ENCODE results near the gene C8G.

Gene C8G

DNA sequence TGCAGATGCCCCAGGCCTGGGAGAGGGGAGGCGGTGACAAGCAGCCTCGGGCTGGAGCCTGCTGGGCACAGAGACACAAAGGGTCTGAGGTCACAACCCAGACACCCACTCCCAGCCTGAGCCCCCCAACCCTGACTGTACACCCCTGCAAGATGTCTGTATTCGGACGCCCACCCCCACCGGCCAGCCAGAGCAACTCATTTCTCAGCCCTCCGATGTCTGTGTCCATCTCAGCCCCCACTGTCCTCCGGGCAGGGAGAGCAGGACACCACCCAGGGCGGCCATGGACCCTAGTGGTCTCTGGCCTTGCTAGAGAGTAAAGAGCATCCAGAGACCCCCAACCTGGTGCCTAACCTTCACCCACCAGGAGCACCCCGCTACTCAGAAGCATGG lies 10.9 kb downstream of the C8G start:
- no peak for DNase-seq

DNA sequence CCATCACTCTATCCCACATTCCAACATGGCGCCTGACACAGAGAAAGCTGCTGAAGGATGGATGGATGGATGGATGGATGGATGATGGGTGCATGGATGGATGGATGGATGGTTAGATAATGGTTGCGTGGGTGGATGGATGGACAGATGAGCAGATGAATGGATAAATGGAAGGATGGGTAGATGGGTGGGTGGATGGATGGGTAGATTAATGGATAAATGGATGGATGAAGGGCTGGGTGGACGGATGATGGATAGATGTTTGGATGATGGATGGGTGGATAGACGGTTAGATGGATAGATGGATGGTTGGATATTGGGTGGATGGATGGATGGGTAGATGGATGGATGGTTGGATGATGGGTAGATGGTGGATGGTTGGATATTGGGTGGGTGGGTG lies 11.6 kb downstream of the C8G start:
- no peak for DNase-seq

DNA sequence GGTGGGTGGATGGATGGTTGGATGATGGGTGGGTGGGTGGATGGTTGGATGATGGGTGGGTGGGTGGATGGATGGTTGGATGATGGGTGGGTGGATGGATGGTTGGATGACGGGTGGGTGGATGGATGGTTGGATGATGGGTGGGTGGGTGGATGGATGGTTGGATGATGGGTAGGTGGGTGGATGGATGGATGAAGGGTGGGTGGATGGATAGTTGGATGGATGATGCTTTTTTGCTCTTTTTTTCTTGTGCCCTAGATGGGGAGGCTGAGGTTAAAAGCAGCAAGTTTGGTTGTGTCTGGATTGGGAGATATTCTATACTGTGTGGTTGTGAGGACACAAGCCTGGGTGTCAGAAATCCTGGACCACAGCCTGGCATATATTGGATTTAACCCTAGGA lies 12.4 kb downstream of the C8G start:
- no peak for DNase-seq

DNA sequence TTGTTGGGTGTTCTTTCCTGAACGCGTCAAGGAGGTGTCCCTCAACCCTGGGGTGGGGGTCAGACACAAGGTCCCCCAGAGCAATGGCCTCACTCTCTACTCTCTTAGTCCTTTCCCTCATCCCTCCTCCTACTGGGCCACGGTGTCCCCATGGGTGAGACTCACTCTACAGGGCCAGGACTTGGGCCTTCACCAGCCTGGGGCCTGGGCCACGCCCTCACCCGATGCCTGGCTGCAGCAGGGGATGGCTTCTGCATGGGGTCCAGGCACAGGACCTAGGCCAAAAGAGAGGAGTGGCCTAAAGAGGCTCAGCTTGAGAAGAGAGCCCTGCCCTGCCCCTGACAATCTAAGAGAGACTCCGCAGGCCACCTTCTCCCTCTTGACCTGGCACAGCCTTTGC lies 12.9 kb downstream of the C8G start:
- DNase-seq = no peak

DNA sequence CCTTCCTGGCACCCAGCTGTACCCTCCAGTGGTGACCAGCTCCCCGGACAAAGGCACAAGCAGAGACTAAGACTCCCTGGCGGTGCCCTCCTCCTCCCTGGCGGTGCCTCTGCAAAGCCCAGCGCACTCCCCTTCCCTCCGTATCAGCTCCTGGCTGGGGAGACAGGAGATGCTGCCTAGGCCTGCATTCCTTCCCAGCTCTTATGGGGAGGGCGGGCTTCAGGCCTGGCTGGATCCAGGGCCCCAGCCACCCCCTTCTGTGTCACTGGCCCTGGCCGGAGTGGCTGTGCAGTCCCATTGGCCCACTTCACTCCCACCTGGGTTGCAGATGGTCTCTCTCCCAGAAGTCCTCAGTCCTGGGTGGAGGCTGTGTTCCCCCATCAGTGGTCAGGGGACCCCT lies 13.4 kb downstream of the C8G start:
- no peak for DNase-seq

DNA sequence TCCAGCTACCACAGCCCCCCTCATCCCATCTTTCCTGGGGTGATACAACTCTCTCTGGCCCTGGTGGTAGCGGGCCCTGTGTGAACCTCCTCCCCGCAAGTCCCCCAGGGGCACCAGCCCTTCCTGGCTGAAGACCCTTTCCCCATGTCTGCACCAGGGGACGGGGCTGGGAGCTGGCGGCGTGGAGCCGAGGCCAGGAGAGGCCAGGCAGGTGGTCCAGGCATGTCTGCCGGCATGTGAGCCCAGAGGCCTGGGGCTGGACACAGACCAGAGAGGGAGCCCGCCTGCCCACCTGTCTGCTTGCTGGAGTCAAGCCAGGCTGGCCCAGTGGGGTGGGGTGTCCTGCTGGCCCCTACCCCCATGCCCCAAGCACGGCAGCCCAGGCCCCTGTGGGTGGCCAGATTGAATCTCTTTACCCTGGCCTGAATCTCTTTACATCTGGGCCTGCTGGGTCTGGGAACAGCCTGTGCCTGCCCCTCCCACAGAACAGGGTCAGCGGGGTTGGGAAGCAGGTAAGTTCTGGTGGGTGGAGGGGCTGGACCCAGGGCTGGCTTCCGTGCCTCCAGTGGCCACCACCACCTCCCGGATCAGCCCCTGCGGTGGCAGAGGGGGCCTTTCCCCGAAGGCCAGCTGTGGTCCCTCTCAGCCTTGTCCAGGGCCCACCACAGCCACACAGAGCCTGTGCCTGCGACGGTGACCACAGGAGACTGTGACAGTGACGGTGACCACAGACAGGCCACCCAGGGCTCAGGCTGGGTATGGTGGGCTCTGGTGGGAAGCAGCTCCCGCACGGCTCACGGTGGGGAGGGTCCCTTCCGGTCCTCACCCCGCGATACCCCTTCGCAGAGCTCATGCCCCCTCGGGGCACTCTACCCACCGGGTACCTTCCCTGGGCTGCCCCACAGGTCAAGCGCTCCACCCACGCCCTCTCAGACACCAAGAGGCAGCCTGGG lies 14.1 kb downstream of the C8G start:
- no peak for DNase-seq

DNA sequence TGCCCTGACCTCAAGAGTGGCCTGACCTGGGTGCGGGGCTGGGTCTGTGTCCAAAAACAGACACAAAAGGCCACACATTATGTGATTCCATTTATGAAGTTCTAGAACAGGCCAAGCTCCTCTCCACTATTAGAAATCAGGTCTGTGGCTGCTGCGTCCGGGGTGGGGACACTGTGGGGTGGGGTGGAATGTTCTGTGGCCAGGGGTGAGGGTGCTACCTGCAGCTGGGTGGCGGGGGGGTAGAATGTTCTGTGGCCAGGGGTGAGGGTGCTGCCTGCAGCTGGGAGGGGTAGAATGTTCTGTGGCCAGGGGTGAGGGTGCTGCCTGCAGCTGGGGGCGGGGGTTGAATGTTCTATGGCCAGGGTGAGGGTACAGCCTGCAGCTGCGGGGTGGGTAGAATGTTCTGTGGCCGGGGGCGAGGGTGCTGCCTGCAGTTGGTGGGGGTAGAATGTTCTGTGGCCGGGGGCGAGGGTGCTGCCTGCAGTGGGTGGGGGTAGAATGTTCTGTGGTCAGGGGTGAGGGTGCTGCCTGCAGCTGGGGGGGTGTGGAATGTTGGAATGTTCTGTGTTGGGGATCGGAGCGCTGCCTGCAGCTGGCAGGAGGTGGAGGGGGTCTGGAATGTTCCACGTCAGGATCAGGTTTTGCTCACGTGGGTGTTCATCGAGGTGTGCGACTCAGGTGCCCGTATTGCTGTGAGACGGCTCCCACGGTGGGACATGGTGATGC lies 15.3 kb downstream of the C8G start:
- no peak for DNase-seq

DNA sequence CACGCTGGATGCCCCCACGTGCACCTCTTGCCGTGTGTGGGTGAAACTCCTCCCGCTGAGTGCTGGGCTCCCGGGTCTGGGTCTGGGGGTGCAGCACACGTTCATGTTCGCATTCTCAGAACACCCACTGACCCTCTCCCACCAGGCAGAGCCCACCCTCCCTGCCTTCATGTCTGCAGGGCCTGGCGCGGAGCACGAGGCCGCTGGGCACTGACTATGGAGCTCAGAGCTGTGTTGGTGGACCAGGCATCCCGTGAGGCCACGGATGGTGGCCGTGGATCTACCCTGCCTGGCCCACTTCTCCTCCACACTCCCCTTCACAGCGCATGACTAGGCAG lies 15.9 kb downstream of the C8G start:
- DNase-seq = no peak

DNA sequence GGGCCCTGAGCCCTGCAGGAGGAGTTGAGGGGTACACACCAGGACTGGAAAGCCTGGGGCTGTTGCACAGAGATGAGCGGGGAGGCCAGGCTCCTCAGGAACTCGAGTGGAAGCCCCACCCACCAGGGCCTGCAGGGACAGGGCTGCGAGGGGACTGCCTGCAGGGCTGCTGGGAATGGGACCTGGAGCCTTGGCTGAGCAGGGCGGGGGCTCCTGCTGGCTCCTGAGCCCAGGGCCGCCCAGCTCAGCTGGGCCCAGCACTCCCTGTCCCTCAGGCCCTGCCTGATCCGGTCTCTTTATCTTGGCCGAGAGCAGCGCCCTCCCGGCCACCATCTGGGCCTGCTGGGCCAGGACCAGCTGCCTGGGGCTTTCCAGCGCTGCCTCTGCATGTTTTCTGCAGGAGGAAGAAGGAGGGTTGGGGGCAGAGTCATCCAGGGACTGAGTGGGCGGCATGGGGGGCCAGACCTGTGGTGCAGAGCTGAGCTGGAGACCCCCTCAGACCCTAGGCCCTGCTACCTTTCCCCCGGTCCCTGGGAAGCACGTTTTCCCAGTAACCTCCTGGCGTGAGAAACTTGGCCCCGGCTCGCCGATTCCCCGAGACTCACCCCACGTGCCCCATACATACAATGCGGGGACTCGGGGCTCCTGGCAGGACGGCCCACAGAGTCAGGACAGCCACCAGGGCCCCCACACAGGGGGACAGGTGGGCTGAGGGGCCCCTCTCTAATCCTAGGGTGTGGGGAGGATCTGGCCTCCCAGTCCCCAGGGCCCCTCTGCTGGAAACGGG lies 16.4 kb downstream of the C8G start:
- no peak for DNase-seq

DNA sequence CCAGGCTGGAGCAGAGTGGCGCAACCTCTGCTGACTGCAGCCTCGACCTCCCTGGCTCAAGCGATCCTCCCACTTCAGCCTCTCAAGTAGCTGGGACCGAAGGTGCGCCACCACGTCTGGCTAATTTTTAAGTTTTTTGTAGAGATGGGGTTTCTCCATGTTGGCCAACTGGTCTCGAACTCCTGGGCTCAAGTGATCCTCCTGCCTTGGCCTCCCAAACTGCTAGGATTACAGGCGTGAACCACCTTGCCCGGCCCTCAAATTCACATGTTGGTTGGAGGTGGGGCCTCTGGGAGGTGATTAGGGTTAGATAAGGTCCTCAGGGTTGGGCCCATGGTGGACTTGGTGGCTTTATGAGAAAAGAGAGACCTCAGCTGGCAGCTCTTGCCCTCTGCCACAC lies 17.1 kb downstream of the C8G start:
- DNase-seq = no peak

DNA sequence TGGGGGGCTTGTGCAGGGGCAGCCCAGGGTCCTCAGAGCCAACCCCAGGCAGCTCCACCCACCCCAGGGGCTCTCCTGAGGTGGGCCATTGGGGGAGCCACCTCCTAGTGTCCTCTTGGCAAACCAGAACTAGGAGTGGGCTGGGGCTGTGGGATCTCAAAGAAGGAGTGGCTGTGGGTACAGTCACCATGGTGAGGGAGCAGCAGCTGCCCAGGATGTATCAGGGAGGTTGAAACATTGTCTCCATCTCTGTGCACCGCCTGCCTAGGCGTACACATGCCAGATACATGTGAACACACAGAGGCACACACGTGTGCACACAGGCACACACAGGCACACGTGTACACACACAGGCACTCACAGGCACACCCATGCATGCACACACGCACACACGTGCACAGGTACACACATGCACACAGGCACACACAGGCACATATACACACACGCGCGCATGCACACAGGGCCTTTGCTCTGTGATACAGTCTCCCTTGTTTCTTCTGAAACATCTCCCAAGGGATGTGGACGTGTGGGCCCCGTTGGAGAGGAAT lies 17.7 kb downstream of the C8G start:
- DNase-seq = no peak

DNA sequence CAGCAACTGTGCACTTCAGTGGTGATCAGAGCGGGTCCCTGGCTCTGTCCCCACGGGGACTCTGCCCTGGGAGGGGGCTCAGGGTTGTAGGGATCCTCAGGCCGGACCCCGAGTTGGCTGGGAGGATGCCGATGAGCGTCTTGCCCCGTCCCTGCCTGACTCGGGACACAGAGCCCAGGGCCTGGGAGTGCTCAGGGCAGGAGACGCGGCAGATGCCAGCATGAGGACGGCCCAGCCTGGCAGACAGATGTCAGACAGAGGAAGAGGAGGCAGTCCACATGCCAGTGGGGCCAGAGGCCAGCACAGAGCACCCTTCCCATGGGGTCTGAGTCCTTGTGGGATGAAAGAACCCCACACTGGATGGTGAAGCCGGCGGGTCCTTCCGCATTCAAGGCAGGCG lies 18.3 kb downstream of the C8G start:
- DNase-seq = no peak

DNA sequence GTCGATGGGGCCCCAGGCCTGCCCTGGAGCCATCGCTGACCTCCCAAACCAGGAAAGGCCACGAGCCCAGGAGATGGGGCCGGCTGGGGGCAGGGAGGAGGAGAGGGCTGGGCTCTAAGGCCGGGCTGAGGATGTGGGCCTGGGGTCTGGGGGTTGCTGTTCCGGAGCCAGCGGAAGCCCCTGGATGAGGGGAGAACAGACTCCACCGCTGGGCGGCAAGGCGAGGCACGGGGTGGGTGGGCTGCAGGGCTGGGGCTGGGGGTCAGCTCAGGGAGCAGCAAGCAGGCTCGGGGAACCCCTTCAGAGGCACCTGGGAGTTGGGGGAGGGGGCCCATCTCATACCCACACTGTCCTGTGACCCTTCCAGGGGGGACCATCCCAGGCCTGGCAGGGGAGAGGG lies 18.7 kb downstream of the C8G start:
- no peak for DNase-seq

DNA sequence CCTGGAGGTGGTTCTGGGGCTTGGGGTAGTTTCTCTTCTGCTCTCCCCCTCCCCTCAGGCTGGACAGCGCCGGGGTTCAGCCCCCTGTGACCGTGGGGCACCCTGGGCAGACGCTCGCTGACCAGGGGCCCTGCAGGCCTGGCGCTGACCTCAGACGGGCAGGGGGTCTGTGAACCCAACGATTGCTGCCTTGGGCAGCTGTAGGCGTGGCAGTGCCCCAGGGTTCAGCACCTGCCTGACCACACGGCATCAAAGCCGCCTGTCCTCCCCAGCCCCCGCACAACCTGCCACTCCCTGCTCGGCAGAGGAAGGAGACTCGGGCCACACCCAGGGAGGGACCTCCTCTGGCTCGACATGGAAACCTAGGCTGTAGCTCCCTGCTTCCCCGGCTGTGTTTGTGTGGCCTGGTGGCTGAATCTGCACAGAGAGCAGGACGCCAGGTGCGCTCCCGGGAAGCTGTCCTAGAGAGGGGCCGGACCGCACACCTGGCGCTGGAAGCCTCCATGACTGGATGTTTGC lies 19.2 kb downstream of the C8G start:
- DNase-seq = no peak

DNA sequence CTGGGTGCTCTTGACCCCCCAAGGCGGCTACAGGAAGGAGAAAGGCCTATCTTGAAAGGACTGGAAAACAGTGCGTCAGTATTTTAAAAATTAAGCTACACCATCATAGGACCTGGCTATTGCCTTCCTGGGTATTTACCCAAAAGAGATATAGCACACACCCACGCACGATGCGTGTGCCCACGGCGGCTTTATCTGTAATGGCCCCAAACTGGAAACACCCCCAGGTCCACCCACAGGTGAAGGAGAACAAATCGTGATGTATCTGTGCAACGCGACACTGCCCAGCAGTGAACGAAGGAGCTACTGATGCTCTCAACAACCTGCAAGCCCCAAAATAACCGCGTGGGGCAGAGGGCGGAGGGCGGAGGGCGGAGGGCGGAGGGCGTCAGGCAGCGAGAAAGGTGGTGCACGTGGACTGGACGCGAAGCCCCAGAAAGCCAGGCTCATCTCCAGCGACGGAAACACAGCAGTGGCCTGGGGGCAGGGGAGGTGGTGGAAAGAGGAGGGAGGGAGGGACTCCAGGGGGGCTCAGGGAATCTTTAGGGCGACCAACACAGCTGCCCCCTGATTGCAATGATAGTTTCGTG lies 19.9 kb downstream of the C8G start:
- DNase-seq = no peak

DNA sequence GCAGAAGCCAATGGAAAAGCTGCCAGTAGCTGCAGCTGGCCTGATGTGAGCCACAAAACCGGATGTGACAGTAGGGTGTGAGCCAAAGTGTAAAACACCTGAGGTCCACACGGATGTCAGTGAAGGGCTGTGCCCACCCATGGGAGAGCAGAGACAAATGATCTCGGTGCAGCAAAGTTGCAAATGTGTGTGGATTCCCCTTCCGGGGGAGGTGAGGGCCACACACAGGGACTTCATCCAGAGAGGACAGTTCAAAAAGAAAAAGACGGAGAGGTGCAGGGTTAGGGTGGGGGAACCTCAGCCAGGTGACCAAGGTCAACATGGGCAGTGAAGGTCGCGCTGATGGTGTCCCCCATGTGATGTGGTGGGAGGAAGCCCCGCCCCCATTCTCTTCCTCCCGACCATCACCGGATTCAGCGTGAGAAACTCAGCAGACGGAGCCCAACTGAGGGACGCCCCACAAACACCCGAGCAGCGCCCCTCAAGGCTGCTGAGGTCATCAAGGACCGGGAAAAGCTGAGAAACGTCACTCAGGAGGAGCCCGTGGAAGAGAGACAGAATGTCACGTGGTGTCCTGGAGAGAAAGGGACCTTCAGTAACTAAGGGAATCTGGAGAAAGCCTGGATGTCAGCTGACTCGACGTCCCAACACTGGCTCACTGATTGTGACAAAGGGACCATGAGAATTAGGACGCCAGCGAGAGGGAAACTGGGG lies 20.9 kb downstream of the C8G start:
- no peak for DNase-seq

DNA sequence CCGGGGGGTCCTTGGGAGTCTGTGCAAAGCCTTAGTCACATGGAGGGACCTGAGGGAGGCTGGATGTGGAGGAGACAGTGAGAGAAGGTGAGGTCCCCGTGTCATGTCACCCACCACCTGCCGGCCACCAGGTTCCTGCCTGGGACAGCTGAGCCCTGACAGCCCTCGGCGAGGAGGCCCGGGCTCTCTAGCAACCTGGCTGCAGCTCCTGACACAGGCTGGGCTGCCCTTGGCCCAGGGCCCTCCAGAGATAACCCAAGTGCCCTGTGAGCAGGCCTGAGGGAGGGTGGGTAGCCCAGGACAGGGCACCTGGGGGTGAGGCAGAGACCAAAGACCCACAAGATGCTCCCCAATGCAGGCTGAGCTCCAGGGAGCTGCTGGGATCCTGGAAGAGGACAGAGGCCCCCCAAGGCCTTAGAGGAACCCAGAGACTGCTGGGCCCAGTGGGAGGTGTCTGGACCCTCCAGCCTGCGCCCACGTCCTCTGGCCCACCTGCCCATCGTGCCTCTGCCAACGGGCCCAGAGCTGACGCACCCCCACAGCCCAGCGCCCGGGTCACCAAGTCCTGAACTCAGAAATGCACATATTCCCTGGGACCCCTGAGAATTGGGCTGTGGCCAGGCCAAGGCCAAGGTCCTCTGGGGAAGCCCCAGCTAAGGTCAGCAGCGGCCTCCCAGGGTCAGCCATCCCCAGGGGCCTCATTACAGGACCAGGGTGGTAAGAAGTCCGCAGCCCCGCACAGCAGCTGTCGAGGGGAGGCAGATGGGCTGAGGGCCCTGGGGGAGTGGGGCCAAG lies 23.5 kb downstream of the C8G start:
- DNase-seq = no peak

DNA sequence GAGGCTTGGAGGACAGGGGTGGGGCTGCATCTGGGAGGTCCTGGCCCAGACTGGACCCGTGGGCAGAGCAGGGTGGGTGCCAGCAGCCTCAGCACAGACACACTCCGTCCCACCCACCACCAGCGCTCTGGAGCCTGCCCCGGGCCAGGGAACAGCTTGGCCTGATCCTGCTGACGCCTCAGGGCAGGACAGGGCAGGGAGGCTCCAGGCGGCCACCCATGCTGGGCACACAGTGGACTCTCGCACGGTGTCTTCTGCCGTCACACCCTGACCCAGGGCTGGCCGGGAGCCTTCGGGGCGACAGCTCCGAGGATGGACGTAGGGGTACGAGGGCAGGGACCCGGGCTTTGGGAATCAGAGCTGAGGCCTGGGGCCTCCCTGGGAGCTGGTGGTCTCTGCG lies 24.1 kb downstream of the C8G start:
- DNase-seq = no peak

DNA sequence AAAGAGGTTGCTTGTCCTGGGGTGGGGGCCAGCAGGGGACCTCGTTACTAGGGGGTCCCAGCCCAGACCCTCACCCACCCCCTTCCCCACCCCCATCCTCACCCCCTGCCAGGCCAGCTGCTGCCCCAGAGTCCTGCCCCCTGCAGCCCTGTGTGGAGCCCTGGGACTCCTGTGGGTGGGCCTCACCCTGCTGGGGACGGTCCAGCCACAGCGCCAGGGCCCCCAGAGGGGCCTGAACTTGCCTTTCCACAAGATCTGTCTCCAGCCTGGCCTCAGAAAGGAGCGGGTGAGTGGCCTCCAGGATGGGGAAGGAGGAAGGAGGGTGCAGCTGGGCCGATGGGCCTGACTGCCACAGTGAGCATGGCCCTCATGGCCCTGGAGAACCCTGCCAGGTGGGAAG lies 24.7 kb downstream of the C8G start:
- no peak for DNase-seq

DNA sequence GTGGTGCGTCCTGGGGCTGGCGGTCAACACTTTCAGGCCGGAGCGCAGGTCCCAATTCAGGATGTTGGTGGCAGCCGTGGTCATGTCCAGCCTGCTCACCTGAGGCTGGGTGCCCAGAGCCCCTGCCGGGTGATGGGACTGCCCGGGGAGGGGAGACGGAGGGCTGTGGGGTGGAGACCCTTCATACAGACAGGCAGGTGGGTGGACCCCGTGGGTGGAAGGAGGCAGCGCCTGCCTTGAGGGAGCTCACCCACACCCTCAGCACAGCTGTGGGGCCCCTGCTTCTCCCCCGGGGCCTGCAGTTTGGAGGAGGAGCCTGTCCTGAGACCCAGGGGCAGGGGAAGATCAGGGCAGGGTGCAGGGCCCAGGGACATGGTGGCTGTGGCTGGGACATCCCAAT lies 25.3 kb downstream of the C8G start:
- DNase-seq = no peak

DNA sequence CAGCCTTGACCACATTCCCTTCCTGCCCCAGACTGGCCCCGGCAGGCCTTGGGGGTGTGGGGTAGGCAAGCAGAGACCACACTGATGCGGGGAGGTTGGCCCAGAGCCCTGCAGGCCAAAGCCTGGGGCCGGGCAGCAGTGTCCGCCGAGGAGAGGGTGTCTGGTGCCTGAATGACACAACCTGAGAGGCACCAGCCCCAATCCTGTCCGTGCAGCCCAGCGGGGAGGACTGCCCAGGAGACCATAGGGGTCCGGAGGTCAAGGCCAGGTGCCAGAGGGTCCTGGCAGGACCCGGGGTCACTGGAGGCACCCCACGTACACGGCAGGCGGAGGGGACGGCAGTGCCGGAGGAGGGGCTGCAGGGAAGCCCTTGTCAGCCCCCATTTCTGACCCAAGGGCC lies 26.7 kb downstream of the C8G start:
- DNase-seq = no peak

Data from NCI-H2081 treated with DMSO at 0.1 percent for 48 hours (cell line).